IPS-NIHi11 (cell line): ENCODE results near the gene IVD.

Experiments
- DNase-seq: peaks from one replicate; pipeline ENCODE4 v3.0.0; 2012; ENCODE audit warnings: mixed read lengths, low spot score

IVD gene

GRCh38 chr15:40405501-40406381 is at the start of gene IVD:
TSS of gene IVD (plus strand) at chr15:40405795. CDS start at chr15:40405828, 33 bp downstream.
- peak; percentile 100 for DNase-seq

- no peak for DNase-seq
Observed at GRCh38 chr15:40355976-40356585, 49.5 kb upstream of the IVD start.

GRCh38 chr15:40357246-40357645 is 48.3 kb upstream of the IVD start:
- DNase-seq: no peak

- peak; percentile 100 for DNase-seq
Observed at GRCh38 chr15:40357723-40358470, 47.7 kb upstream of the IVD start, which contains the start of gene DISP2. TSS of gene DISP2 (plus strand) at chr15:40358219. CDS start at chr15:40358322, 103 bp downstream.

GRCh38 chr15:40358471-40359353 is 46.9 kb upstream of the IVD start:
- DNase-seq: no peak

GRCh38 chr15:40360015-40360414 is 45.6 kb upstream of the IVD start:
- no peak for DNase-seq

- DNase-seq: no peak
Observed at GRCh38 chr15:40361640-40362039, 44.0 kb upstream of the IVD start.

GRCh38 chr15:40363611-40364010 is 42.0 kb upstream of the IVD start:
- DNase-seq: no peak

GRCh38 chr15:40364251-40364650 is 41.3 kb upstream of the IVD start:
- DNase-seq: no peak

- no peak for DNase-seq
Observed at GRCh38 chr15:40365016-40365415, 40.6 kb upstream of the IVD start.

GRCh38 chr15:40365624-40366456 is 39.8 kb upstream of the IVD start:
- DNase-seq: no peak

- no peak for DNase-seq
Observed at GRCh38 chr15:40366457-40367370, 38.9 kb upstream of the IVD start.

GRCh38 chr15:40367371-40367685 is 38.3 kb upstream of the IVD start:
- DNase-seq: no peak

- peak; percentile 98 for DNase-seq
Observed at GRCh38 chr15:40367686-40368611, 37.6 kb upstream of the IVD start.

- no peak for DNase-seq
Observed at GRCh38 chr15:40368719-40369473, 36.7 kb upstream of the IVD start.

- DNase-seq: no peak
Observed at GRCh38 chr15:40369474-40369869, 36.1 kb upstream of the IVD start.

GRCh38 chr15:40369971-40370370 is 35.6 kb upstream of the IVD start:
- no peak for DNase-seq

GRCh38 chr15:40372981-40373380 is 32.6 kb upstream of the IVD start:
- DNase-seq: no peak
